NB4 (cell line): ENCODE results near the gene MYH10.

Experiments used
- DNase-seq: peaks from one replicate; pipeline ENCODE4 v3.0.0; 2010; ENCODE audit warnings: low read depth
- H3K4me3 ChIP-seq: one replicate; pipeline ENCODE4 v1.5.1; 2011; ENCODE audit warnings: mild to moderate bottlenecking, low read depth, low read length, moderate library complexity
- MYC ChIP-seq: IDR thresholded peaks from 2 replicates; pipeline ENCODE4 v1.6.1; 2011; ENCODE audit warnings: low read depth, low read length
- POLR2A ChIP-seq: IDR thresholded peaks from 2 replicates; pipeline ENCODE4 v1.6.1; 2011; ENCODE audit warnings: mild to moderate bottlenecking; ENCODE audit not compliant: insufficient read length; ENCODE audit errors: extremely low read depth
- TF ChIP-seq, protein P1 (sequence below): IDR thresholded peaks from one replicate; pipeline ENCODE4 v1.5.1; 2012; ENCODE audit warnings: low read depth, low read length
- TF ChIP-seq, protein P2 (sequence below): IDR thresholded peaks from 2 replicates; pipeline ENCODE4 v1.6.1; 2011; ENCODE audit warnings: low read depth, low read length

The MYH10 gene

DNA sequence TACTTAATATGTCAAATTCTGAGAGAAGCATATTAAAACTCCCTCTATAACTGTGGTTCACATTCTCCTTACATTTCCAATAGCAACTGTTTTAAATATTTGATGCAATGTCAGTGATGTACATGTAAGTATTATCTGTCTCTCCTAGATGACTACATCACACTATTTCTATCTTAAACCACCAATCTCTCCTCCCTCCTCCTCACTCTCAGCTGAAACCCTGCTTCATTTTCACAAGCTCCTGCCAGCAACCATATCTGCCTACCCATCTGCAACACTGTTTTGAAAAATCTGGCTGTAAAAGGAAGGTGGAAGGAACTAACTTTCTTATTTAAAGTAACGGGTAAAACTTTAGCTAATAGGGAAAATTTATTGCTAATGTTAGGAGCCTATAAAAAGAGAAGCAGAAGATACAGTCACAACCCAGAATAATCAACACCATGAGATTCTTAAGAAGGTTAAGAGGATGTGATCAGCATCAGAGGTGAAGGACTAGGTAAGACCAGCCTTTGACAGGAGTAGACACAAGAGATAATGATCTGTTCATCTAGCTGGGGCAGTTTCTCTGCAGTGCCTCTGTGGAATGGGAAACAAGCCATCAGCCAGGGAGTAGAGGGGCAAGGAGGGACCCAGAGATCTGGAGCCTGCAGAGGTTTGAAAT, 31.0 kb downstream of the MYH10 start:
- TF ChIP-seq POLR2A = no peak
- TF ChIP-seq, protein P1, sequence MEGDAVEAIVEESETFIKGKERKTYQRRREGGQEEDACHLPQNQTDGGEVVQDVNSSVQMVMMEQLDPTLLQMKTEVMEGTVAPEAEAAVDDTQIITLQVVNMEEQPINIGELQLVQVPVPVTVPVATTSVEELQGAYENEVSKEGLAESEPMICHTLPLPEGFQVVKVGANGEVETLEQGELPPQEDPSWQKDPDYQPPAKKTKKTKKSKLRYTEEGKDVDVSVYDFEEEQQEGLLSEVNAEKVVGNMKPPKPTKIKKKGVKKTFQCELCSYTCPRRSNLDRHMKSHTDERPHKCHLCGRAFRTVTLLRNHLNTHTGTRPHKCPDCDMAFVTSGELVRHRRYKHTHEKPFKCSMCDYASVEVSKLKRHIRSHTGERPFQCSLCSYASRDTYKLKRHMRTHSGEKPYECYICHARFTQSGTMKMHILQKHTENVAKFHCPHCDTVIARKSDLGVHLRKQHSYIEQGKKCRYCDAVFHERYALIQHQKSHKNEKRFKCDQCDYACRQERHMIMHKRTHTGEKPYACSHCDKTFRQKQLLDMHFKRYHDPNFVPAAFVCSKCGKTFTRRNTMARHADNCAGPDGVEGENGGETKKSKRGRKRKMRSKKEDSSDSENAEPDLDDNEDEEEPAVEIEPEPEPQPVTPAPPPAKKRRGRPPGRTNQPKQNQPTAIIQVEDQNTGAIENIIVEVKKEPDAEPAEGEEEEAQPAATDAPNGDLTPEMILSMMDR = no peak
- TF ChIP-seq, protein P2, sequence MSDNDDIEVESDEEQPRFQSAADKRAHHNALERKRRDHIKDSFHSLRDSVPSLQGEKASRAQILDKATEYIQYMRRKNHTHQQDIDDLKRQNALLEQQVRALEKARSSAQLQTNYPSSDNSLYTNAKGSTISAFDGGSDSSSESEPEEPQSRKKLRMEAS = no peak
- no peak for TF ChIP-seq MYC
- H3K4me3 ChIP-seq = no peak overlapping the region
- DNase-seq = no peak

DNA sequence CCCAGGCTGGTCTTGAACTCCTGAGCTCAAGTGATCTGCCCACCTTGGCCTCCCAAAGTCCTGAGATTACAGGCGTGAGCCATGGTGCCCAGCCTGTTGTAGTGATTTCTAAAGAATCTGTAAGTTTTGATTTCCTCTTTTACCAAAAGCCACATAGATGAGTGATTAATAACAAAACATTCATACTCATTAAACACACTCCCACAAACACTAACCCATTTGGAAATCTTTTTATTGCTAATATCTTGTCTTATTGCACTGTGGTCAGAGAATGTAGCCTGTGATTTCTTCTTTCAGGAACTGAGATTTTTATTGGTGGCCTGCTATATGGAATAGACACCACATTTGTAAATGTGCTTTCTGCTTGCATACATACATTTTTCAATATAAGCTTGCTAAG, 31.6 kb downstream of the MYH10 start:
- no peak for DNase-seq
- TF ChIP-seq, protein P2 = no peak
- TF ChIP-seq MYC = no peak
- TF ChIP-seq, protein P1 = no peak
- TF ChIP-seq POLR2A = no peak
- no peak overlapping the region for H3K4me3 ChIP-seq

DNA sequence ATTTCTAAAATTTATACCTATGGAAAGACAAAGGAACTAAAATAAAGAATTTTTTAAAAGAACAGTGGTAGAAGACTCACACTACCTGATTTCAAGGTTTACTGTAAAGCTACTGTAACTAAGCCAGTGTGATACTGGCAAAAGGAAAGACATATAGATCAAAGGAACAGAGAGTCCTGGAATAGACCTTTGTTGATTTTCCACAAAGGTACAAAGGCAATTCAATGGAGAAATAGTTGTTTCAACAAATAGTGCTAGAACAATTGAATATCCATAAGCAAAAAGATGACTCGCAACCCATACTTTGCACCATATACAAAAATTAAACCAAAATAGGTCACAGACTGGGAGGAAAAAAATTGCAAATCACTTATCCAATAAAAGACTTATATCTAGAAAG, 36.7 kb downstream of the MYH10 start:
- no peak overlapping the region for H3K4me3 ChIP-seq
- TF ChIP-seq MYC (no peak), POLR2A (no peak)
- TF ChIP-seq, protein P1 = no peak
- TF ChIP-seq, protein P2 = no peak
- DNase-seq = no peak

DNA sequence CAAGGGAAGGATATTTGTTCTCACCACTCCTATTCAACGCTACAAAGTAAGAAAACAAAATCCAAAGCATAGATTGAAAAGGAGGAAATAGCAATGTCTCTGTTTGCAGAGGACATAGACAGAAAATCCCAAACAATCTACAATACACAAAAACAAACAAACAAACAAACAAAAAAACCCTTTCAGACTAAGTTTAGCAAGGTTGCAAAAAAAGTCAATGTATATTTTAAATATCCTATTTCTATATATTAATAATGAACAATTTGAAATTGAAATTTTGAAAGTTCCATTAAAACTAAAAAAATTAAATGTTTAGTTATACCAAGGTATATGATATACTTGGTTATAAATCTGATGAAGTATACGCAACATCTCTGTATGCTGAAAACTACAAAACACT, 37.2 kb downstream of the MYH10 start:
- DNase-seq = no peak
- H3K4me3 ChIP-seq = no peak overlapping the region
- TF ChIP-seq POLR2A (no peak), MYC (no peak)
- TF ChIP-seq, protein P1 = no peak
- TF ChIP-seq, protein P2 = no peak

DNA sequence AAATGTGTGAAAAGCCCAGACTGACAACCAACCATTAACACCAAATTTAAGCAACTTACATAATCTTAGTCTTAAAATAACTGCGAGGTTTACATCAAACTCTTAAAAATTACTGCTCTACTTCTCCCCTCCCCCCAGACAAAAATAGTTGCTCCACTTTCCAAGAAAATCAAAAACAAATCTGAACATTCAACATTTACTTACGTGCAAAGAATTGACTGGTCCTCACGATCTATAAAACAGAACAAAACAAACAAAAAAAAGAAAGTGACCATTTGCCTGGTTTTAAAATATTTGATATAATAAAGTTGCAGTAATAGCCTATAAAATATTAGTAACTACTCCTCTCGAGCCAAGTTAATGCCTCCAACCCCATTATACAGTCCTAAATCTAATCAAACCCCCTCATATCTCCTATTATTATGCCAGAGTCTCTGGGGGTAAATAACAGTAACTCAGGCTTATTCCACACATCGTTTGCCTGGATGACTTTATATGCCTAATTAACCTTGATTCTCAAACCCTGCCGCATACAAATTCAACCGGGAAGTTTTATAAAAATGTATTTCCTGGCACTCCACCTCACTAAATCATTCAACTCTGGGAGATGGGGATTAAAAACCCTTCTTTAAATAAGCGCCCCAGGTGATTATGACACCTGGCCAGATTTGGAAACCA, 41.5 kb downstream of the MYH10 start:
- TF ChIP-seq, protein P1 = no peak
- TF ChIP-seq MYC = no peak
- TF ChIP-seq POLR2A = no peak
- TF ChIP-seq, protein P2 = no peak
- no peak for DNase-seq
- H3K4me3 ChIP-seq = no peak overlapping the region
